CD4-positive, alpha-beta T cell (primary cell): ENCODE results near the gene PTPRN2. TPM values are rescaled to one million over a fixed set of nuclear protein-coding genes. Genes with fewer than 3 reads are reported as not detected.
"Not testable (repeated sequence)": the region's sequence is repeated elsewhere in the genome, so short reads cannot be mapped to it uniquely, and the experiment has no call there.

Source experiments
- ATAC-seq: fragments of 200-7000 bp; cut with Tn5 transposase; one replicate; pipeline ENCODE4 v1.10.0; 2022; ENCODE audit warnings: mild to moderate bottlenecking; ENCODE audit not compliant: poor library complexity
- CTCF ChIA-PET: fragments of 350-600 bp; sonication (Branson Sonifier 250); formaldehyde crosslinking; loops from one replicate; lab custom pipeline; 2021; ENCODE audit warnings: antibody characterized with exemption, inconsistent platforms; lab: Charles Lee
- POLR2A ChIA-PET: fragments of 350-600 bp; sonication (Branson Sonifier 250); formaldehyde crosslinking; loops from one replicate; lab custom pipeline; 2021; ENCODE audit warnings: antibody characterized with exemption, inconsistent platforms; lab: Charles Lee
- DNase-seq, 14 experiments: peaks; one replicate each; pipeline ENCODE4 v3.0.0-alpha.2; 2013 to 2020; ENCODE audit warnings: mixed read lengths in 2 of 14
- H3K27ac ChIP-seq, 2 donors: one replicate each; pipeline versions ENCODE4 v1.5.1 to v1.7.0; 2013; ENCODE audit warnings: low read length in 2 of 2, low read depth in 1 of 2, mild to moderate bottlenecking in 1 of 2
- H3K27me3 ChIP-seq, 2 experiments: 1 replicate in 1 of 2; 2 replicates in 1 of 2; pipeline versions ENCODE4 v1.6.1 to v1.7.0; 2013; ENCODE audit warnings: low read length in 2 of 2, control low read depth in 1 of 2, mild to moderate bottlenecking in 1 of 2, moderate library complexity in 1 of 2; ENCODE audit not compliant: insufficient read depth in 2 of 2, control insufficient read depth in 1 of 2
- H3K36me3 ChIP-seq: one replicate; pipeline ENCODE4 v1.6.1; 2013; ENCODE audit warnings: low read length, control low read depth; ENCODE audit not compliant: insufficient read depth
- H3K4me1 ChIP-seq: one replicate; pipeline ENCODE4 v1.6.1; 2013; ENCODE audit warnings: low read length, control low read depth; ENCODE audit not compliant: insufficient read depth
- H3K4me3 ChIP-seq: one replicate; pipeline ENCODE4 v1.5.1; 2013; ENCODE audit warnings: mild to moderate bottlenecking, low read length, moderate library complexity
- H3K9me3 ChIP-seq, 2 experiments: 1 replicate in 1 of 2; 2 replicates in 1 of 2; pipeline versions ENCODE4 v1.6.1 to v1.7.0; 2013; ENCODE audit warnings: low read length in 2 of 2, mild to moderate bottlenecking in 2 of 2, control low read depth in 1 of 2, moderate library complexity in 1 of 2; ENCODE audit not compliant: control insufficient read depth in 1 of 2, insufficient read depth in 1 of 2
- H3K27ac Mint-ChIP-seq: one replicate; pipeline ENCODE4 v1.8.0; 2020; ENCODE audit warnings: mixed read lengths
- H3K27me3 Mint-ChIP-seq: one replicate; pipeline ENCODE4 v1.8.0; 2021; ENCODE audit warnings: mixed read lengths
- H3K36me3 Mint-ChIP-seq: one replicate; pipeline ENCODE4 v1.8.0; 2021; ENCODE audit warnings: low read depth, mixed read lengths
- H3K4me1 Mint-ChIP-seq: one replicate; pipeline ENCODE4 v1.8.0; 2021; ENCODE audit warnings: low read depth, mixed read lengths
- H3K4me3 Mint-ChIP-seq: one replicate; pipeline ENCODE4 v1.8.0; 2020; ENCODE audit warnings: mild to moderate bottlenecking, mixed read lengths
- H3K9me3 Mint-ChIP-seq: one replicate; pipeline ENCODE4 v1.8.0; 2020; ENCODE audit warnings: mixed read lengths
- intact Hi-C, 2 experiments: fragments of 100-400 bp; cut with DNase I in 1 of 2; cut with micrococcal nuclease in 1 of 2; formaldehyde crosslinking; loops; one replicate each; pipeline versions ENCODE4 v1.15.1 to v1.9.0; 2023 to 2025; cut with DNase I, micrococcal nuclease
- total RNA-seq, 174 experiments: library from RNA in 2 of 174; stranded (reverse) in 2 of 174; gene quantifications; one replicate each; pipeline ENCODE4 v1.2.3 and lab custom pipeline; 2021 to 2026
- TF ChIP-seq, protein P1 (sequence below): fragments of 200-600 bp; IDR thresholded peaks from one replicate; pipeline ENCODE4 v1.8.0; 2022; ENCODE audit warnings: antibody characterized with exemption, mild to moderate bottlenecking

Gene PTPRN2
- total RNA-seq, 2 experiments from 2014 or later = 0.34 to 0.44 TPM

- Mint-ChIP-seq H3K27ac (no peak overlapping the region), H3K27me3 (peaks cover 57% of the 10 kb centered on the region), H3K36me3 (no peaks in the 10 kb centered on the region), H3K9me3 (peaks cover 1% of the 10 kb centered on the region), H3K4me3 (no peak overlapping the region), H3K4me1 (no peaks in the 10 kb centered on the region)
- H3K27ac ChIP-seq = no peak overlapping the region
- ChIA-PET CTCF (no interaction called here), POLR2A (no interaction called here)
- TF ChIP-seq, protein P1, sequence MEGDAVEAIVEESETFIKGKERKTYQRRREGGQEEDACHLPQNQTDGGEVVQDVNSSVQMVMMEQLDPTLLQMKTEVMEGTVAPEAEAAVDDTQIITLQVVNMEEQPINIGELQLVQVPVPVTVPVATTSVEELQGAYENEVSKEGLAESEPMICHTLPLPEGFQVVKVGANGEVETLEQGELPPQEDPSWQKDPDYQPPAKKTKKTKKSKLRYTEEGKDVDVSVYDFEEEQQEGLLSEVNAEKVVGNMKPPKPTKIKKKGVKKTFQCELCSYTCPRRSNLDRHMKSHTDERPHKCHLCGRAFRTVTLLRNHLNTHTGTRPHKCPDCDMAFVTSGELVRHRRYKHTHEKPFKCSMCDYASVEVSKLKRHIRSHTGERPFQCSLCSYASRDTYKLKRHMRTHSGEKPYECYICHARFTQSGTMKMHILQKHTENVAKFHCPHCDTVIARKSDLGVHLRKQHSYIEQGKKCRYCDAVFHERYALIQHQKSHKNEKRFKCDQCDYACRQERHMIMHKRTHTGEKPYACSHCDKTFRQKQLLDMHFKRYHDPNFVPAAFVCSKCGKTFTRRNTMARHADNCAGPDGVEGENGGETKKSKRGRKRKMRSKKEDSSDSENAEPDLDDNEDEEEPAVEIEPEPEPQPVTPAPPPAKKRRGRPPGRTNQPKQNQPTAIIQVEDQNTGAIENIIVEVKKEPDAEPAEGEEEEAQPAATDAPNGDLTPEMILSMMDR = no peak
- intact Hi-C loops = no loop called here
- no peak overlapping the region for H3K4me3 ChIP-seq
- H3K9me3 ChIP-seq = no peaks in the 10 kb centered on the region
- DNase-seq (no peak), ATAC-seq (no peak)
- no peaks in the 10 kb centered on the region for H3K36me3 ChIP-seq
- peaks cover 24 to 34% of the 10 kb centered on the region in 2 experiments for H3K27me3 ChIP-seq
- no peaks in the 10 kb centered on the region for H3K4me1 ChIP-seq
Measured at GRCh38 chr7:157700231-157701005, 887.2 kb downstream of the PTPRN2 start.

DNA sequence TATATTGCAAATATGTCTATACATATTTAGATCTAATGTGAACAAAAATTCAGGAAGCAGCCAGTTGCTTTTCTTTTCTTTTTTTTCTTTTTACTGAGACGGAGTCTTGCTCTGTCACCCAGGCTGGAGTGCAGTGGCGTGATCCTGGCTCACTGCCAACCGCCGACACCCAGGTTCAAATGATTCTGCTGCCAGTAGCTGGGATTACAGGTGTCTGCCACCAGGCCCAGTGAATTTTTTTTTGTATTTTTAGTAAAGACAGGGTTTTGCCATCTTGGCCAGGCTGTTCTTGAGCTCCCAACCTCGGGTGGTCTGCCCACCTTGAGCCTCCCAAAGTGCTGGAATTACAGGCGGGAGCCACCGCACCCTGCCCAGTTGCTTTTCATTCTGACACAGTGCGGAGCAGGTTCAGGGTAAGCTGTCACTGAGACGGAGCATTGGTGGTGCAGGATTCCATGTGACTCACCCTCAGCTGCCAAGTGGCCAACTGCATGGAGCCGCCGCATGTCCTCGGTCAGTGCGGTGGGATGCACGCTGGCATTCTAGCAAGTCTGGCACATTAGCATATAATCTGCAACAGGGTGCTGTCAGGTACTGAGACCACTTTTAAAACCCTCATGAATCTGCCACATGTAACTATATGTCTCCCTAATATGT lies 888.1 kb downstream of the PTPRN2 start:
- Histone ChIP-seq H3K4me1 (no peaks in the 10 kb centered on the region), H3K27me3 (peaks cover 29 to 34% of the 10 kb centered on the region in 2 experiments), H3K27ac (no peak overlapping the region), H3K36me3 (no peaks in the 10 kb centered on the region), H3K9me3 (no peaks in the 10 kb centered on the region), H3K4me3 (no peak overlapping the region)
- ChIA-PET CTCF (no interaction called here), POLR2A (no interaction called here)
- intact Hi-C loops = no loop called here
- Mint-ChIP-seq H3K36me3 (no peaks in the 10 kb centered on the region), H3K4me1 (no peaks in the 10 kb centered on the region), H3K9me3 (peaks cover 2% of the 10 kb centered on the region), H3K27me3 (peaks cover 65% of the 10 kb centered on the region), H3K4me3 (no peak overlapping the region), H3K27ac (no peak overlapping the region)
- no peak for DNase-seq
- TF ChIP-seq, protein P1 = no peak
- ATAC-seq = no peak

DNA sequence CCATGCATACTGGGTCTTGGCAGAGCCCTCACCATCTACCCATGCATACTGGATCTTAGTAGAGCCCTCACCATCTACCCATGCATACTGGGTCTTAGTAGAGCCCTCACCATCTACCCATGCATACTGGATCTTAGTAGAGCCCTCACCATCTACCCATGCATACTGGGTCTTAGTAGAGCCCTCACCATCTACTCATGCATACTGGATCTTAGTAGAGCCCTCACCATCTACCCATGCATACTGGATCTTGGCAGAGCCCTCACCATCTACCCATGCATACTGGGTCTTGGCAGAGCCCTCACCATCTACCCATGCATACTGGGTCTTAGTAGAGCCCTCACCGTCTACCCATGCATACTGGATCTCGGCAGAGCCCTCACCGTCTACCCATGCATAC lies 890.3 kb downstream of the PTPRN2 start:
- ATAC-seq, H3K4me3 Mint-ChIP-seq, CTCF ChIA-PET, H3K4me1 ChIP-seq, H3K27ac ChIP-seq, intact Hi-C loops, DNase-seq, H3K36me3 ChIP-seq, H3K4me3 ChIP-seq, POLR2A ChIA-PET, H3K9me3 Mint-ChIP-seq, H3K36me3 Mint-ChIP-seq, H3K4me1 Mint-ChIP-seq, H3K27ac Mint-ChIP-seq: not testable (repeated sequence)
- H3K27me3 Mint-ChIP-seq = peaks cover 54% of the 10 kb centered on the region
- Histone ChIP-seq H3K27me3 (peaks cover 35 to 39% of the 10 kb centered on the region in 2 experiments), H3K9me3 (peaks cover 0 to 12% of the 10 kb centered on the region in 2 experiments)

- peaks cover 34 to 41% of the 10 kb centered on the region in 2 experiments for H3K27me3 ChIP-seq
- peaks cover 52% of the 10 kb centered on the region for H3K27me3 Mint-ChIP-seq
Measured at GRCh38 chr7:157695609-157696008, 892.0 kb downstream of the PTPRN2 start.

More at GRCh38 chr7:157695609-157696008, 892.0 kb downstream of the PTPRN2 start:
- H3K4me3 ChIP-seq, H3K4me3 Mint-ChIP-seq, H3K36me3 ChIP-seq, CTCF ChIA-PET, intact Hi-C loops, H3K27ac ChIP-seq, ATAC-seq, DNase-seq, H3K27ac Mint-ChIP-seq, POLR2A ChIA-PET, H3K9me3 Mint-ChIP-seq, H3K36me3 Mint-ChIP-seq: not testable (repeated sequence)
- Histone ChIP-seq H3K4me1 (peaks cover 20% of the 10 kb centered on the region), H3K9me3 (peaks cover 0 to 19% of the 10 kb centered on the region in 2 experiments)
- H3K4me1 Mint-ChIP-seq = peaks cover 13% of the 10 kb centered on the region
